Activated CD4-positive, alpha-beta T cell treated with anti-CD3 and anti-CD28 coated beads, Interleukin-2, amount 10 ng/mL, durations not matched to agents 7 days and 5 days (primary cell): ENCODE measurements around the gene FOXB1. TPM values are rescaled to one million over a fixed set of nuclear protein-coding genes. Genes with fewer than 3 reads are reported as not detected.

Source experiments
- CTCF ChIA-PET: fragments of 350-600 bp; sonication (Branson Sonifier 250); formaldehyde crosslinking; loops from one replicate; lab custom pipeline; 2021; ENCODE audit warnings: antibody characterized with exemption; lab: Charles Lee
- POLR2A ChIA-PET: fragments of 350-600 bp; sonication (Branson Sonifier 250); formaldehyde crosslinking; loops from one replicate; lab custom pipeline; 2021; ENCODE audit warnings: antibody characterized with exemption; lab: Charles Lee
- DNase-seq: peaks from one replicate; pipeline ENCODE4 v3.0.0-alpha.2; 2020
- H3K27ac Mint-ChIP-seq: one replicate; pipeline ENCODE4 v1.8.0; 2021; ENCODE audit warnings: mild to moderate bottlenecking, moderate library complexity, mixed read lengths
- H3K27me3 Mint-ChIP-seq: one replicate; pipeline ENCODE4 v1.8.0; 2021; ENCODE audit warnings: mixed read lengths
- H3K36me3 Mint-ChIP-seq: one replicate; pipeline ENCODE4 v1.8.0; 2021; ENCODE audit warnings: low read depth, mixed read lengths
- H3K4me1 Mint-ChIP-seq: one replicate; pipeline ENCODE4 v1.8.0; 2021; ENCODE audit warnings: mixed read lengths
- H3K4me3 Mint-ChIP-seq: one replicate; pipeline ENCODE4 v1.8.0; 2021; ENCODE audit warnings: mild to moderate bottlenecking, moderate library complexity, mixed read lengths
- H3K9me3 Mint-ChIP-seq: one replicate; pipeline ENCODE4 v1.8.0; 2021; ENCODE audit warnings: mixed read lengths
- total RNA-seq, 2 experiments: library from RNA; stranded (reverse); gene quantifications; one replicate each; pipeline ENCODE4 v1.2.3, GENCODE V29; 2021

Gene FOXB1
- total RNA-seq, 2 experiments from 2014 or later, result 0.54 to 0.57 TPM

DNA sequence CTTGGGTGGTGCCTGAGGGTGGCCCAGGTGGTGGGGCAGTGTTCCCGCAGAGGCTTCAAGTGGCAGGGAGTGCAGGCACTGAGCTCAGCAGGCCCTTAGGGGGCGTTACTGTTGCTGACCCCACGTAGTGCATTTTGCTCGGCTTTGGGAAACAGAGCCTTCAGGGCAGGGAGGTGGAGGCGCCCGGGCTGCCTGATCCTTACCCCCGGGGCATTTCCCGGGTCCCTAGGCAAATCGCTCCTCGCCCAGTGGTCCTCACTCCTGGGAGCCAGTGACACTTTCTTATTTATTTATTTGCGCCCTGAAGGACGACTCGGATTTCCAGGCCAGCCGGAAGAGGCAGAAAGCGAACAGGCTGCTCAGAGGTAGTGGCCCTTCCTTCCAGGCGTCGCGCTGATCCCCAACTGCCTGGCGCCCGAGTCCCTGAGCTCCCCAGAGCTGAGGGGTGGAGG, 10.1 kb upstream of the FOXB1 start:
- peaks cover 43% of the 10 kb centered on the region for H3K4me1 Mint-ChIP-seq
- POLR2A ChIA-PET, result no interaction called here
- H3K9me3 Mint-ChIP-seq, result no peaks in the 10 kb centered on the region
- H3K36me3 Mint-ChIP-seq, result no peaks in the 10 kb centered on the region
- peaks cover 94% of the 10 kb centered on the region for H3K27me3 Mint-ChIP-seq
- H3K4me3 Mint-ChIP-seq, result no peak overlapping the region
- no peak for DNase-seq
- H3K27ac Mint-ChIP-seq, result peak overlapping the region; percentile 25
- CTCF ChIA-PET, result interaction anchor here (0.8 to 2.0 kb wide), 7 partner anchors 10 to 78 kb away, joined by 3 to 13 read pairs (median 4); partner anchors contain the start of gene FOXB1

DNA sequence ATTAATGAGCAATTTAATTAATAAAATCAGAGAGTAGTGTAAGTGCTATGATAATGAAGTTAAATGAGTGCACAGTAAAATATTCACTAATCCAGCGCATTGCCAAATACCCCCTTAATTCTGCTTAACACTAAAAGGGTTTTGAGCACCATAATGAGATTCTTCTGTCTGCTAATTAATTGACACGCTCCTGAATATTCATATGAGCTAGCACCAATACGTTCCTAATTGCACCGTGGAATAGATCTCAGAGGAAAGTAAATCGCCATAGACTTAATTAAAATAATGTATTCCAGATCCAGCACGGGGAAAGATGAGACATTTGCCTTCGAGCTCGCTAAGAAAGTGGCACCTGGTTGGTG, 9.6 kb upstream of the FOXB1 start:
- ChIA-PET CTCF (interaction anchor here (1.0 to 2.0 kb wide), 5 partner anchors 10 to 55 kb away, joined by 3 to 13 read pairs (median 4); partner anchors contain the start of gene FOXB1), POLR2A (no interaction called here)
- DNase-seq, result no peak
- H3K9me3 Mint-ChIP-seq, result no peaks in the 10 kb centered on the region
- H3K27me3 Mint-ChIP-seq, result peaks cover 95% of the 10 kb centered on the region
- peak overlapping the region; percentile 27 for H3K27ac Mint-ChIP-seq
- H3K4me3 Mint-ChIP-seq, result peak overlapping the region; percentile 6
- peaks cover 47% of the 10 kb centered on the region for H3K4me1 Mint-ChIP-seq
- H3K36me3 Mint-ChIP-seq, result no peaks in the 10 kb centered on the region

- Mint-ChIP-seq H3K27ac (peak overlapping the region; percentile 27), H3K4me1 (peaks cover 49% of the 10 kb centered on the region), H3K36me3 (no peaks in the 10 kb centered on the region), H3K27me3 (peaks cover 97% of the 10 kb centered on the region), H3K9me3 (no peaks in the 10 kb centered on the region), H3K4me3 (peak overlapping the region; percentile 6)
- POLR2A ChIA-PET, result no interaction called here
- CTCF ChIA-PET, result interaction anchor here (0.6 to 2.0 kb wide), 5 partner anchors 9 to 727 kb away, joined by 3 to 13 read pairs (median 4); partner anchors contain the start of gene FOXB1
- no peak for DNase-seq
These were observed 9.1 kb upstream of the FOXB1 start for GRCh38 chr15:59994888-59995557.

DNA sequence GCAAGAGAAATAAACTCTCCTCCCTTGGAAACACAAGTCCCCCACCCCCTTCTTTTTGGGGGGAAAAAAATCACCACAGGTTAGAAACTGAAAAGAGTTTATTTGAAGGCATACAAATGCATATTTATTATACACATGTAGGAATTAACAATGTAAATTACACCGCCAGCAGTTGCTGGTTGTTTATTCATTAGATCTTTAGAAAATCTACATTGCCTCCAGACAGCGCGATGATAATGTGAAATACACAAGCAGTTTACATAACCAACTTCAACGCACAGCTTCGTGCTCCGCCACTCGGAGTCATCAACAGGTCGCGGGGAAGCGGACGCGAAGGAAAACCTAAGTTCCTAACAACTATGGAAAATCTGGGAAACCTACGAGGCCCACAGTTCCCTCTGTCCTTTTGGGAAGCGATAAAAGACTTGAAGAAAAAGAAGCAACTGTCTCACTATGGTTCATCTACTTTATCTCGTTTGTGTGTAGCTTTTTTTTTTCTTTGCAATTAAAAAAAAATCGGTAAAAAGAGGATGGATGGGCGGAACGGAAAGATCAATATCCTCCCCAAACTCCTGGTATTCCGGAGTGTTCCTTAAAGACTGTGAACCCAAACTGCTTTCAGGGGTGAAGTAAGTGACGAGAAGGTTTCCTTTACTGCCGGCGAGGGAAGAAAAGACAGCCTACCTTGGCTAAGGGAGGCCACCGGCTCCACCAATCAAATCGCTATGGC, 8.4 kb upstream of the FOXB1 start:
- H3K4me3 Mint-ChIP-seq, result peak overlapping the region; percentile 27
- peaks cover 57% of the 10 kb centered on the region for H3K4me1 Mint-ChIP-seq
- H3K36me3 Mint-ChIP-seq, result no peaks in the 10 kb centered on the region
- H3K27ac Mint-ChIP-seq, result peak overlapping the region; percentile 41
- DNase-seq, result no peak
- CTCF ChIA-PET, result interaction anchor here (0.6 to 2.0 kb wide), 3 partner anchors 9 to 726 kb away, joined by 4 to 13 read pairs (median 4); partner anchors contain the start of gene FOXB1
- POLR2A ChIA-PET, result no interaction called here
- H3K27me3 Mint-ChIP-seq, result peaks cover 98% of the 10 kb centered on the region
- H3K9me3 Mint-ChIP-seq, result no peaks in the 10 kb centered on the region

DNA sequence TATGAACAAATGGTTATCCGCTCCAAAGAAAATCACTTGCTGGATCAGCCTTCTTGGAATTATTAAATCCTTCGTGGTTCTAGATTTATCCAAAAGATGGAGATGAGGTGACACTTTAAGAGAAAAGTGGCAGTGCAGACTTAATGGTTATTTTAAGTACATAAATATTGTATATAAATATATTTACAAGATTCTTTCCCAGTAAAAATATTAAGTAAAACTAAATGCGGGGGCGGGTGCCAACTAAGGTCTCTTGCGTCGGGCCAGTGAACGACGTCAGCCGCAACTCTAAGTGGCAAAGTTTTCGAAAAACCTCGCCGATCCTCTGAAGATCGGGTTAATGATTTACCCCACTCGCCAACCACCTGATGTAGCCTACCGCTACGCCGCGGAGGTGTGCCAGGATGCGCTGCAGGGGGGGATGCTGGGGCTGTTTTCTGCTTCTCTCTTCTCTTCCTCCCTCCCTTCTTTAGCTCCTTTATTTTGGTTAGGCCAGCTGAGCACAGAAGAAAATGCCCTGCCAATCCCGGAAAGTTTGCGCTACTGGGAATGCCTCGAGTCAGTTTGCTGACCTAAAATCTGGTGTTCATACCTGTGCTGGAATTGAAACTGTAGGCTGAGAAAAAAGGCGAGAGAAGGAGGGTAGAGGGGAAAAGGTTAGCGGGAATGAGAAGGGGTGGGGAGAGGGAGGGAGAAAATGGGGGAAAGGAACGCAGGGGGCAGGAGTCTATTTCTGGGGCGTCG, 7.6 kb upstream of the FOXB1 start:
- Mint-ChIP-seq H3K4me3 (peak overlapping the region; percentile 58), H3K4me1 (peaks cover 62% of the 10 kb centered on the region), H3K9me3 (no peaks in the 10 kb centered on the region), H3K27ac (peak overlapping the region; percentile 41), H3K36me3 (no peaks in the 10 kb centered on the region), H3K27me3 (peaks cover 99% of the 10 kb centered on the region)
- no peak for DNase-seq
- CTCF ChIA-PET, result interaction anchor here (1.4 to 3.3 kb wide), 3 partner anchors 11 to 184 kb away, joined by 4 to 11 read pairs (median 4); no protein-coding TSS in a partner anchor
- POLR2A ChIA-PET, result no interaction called here

GRCh38 chr15:59997070-59997701, 6.9 kb upstream of the FOXB1 start:
- Mint-ChIP-seq H3K9me3 (no peaks in the 10 kb centered on the region), H3K27ac (peak overlapping the region; percentile 13), H3K4me3 (peak overlapping the region; percentile 58), H3K27me3 (peaks cover 100% of the 10 kb centered on the region), H3K4me1 (peaks cover 67% of the 10 kb centered on the region), H3K36me3 (no peaks in the 10 kb centered on the region)
- POLR2A ChIA-PET, result no interaction called here
- peak; percentile 73 for DNase-seq
- CTCF ChIA-PET, result interaction anchor here (1.4 to 3.3 kb wide), 3 partner anchors 12 to 183 kb away, joined by 4 to 11 read pairs (median 4); no protein-coding TSS in a partner anchor

DNA sequence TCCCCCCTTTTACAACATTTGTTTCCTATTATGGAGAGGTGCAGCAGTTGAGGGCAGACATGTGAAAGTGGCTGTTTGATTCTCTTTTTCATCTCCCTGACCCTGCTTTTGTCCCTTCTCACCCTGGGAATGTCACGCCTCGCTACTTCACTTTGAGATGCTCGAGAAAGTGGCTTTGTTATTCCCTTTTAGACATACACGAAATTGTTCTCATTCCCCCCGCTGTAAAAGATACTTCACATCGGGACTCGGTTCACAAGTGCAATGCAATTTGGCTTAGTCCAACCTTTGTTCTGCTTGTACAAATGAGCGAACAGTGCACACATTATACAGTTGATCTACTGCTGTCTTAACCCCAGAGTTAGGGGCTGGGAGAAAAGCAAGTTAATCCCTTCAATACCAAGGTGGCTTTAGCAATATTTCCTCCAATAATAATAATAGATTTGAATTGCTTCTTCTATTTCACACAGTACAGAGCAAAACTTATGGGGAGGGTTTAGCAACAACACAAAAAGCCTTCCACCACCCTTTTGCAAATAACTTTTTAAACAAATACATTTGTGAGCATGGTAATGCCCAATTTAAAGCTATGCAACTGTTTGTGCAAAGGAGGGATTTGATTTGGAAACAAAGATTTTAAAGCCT, 5.7 kb upstream of the FOXB1 start:
- Mint-ChIP-seq H3K4me1 (peaks cover 75% of the 10 kb centered on the region), H3K27me3 (peaks cover 97% of the 10 kb centered on the region), H3K4me3 (peak overlapping the region; percentile 3), H3K27ac (no peak overlapping the region), H3K9me3 (peaks cover 3% of the 10 kb centered on the region), H3K36me3 (peaks cover 6% of the 10 kb centered on the region)
- ChIA-PET POLR2A (no interaction called here), CTCF (interaction anchor here (0.6 to 3.3 kb wide), 4 partner anchors 13 to 318 kb away, joined by 3 to 11 read pairs (median 4); no protein-coding TSS in a partner anchor)
- DNase-seq, result no peak

- peak overlapping the region; percentile 16 for H3K27ac Mint-ChIP-seq
- H3K4me1 Mint-ChIP-seq, result peaks cover 77% of the 10 kb centered on the region
- ChIA-PET CTCF (interaction anchor here (1.4 to 3.3 kb wide), 2 partner anchors 12 to 82 kb away, joined by 3 to 11 read pairs; no protein-coding TSS in a partner anchor), POLR2A (no interaction called here)
- H3K4me3 Mint-ChIP-seq, result peak overlapping the region; percentile 22
- H3K27me3 Mint-ChIP-seq, result peaks cover 97% of the 10 kb centered on the region
- no peak for DNase-seq
- peaks cover 6% of the 10 kb centered on the region for H3K36me3 Mint-ChIP-seq
- peaks cover 3% of the 10 kb centered on the region for H3K9me3 Mint-ChIP-seq
These were observed 5.0 kb upstream of the FOXB1 start for GRCh38 chr15:59998950-59999611.

GRCh38 chr15:59999612-60000112, 4.4 kb upstream of the FOXB1 start:
- ChIA-PET CTCF (interaction anchor here (1.4 to 3.3 kb wide), 2 partner anchors 11 to 83 kb away, joined by 3 to 11 read pairs; no protein-coding TSS in a partner anchor), POLR2A (no interaction called here)
- H3K4me1 Mint-ChIP-seq, result peaks cover 77% of the 10 kb centered on the region
- H3K27ac Mint-ChIP-seq, result peak overlapping the region; percentile 16
- H3K4me3 Mint-ChIP-seq, result peak overlapping the region; percentile 22
- H3K27me3 Mint-ChIP-seq, result peaks cover 96% of the 10 kb centered on the region
- H3K36me3 Mint-ChIP-seq, result peaks cover 6% of the 10 kb centered on the region
- H3K9me3 Mint-ChIP-seq, result peaks cover 3% of the 10 kb centered on the region
- no peak for DNase-seq

- Mint-ChIP-seq H3K4me1 (peaks cover 78% of the 10 kb centered on the region), H3K27me3 (peaks cover 96% of the 10 kb centered on the region), H3K4me3 (peak overlapping the region; percentile 3), H3K27ac (peak overlapping the region; percentile 72), H3K36me3 (peaks cover 8% of the 10 kb centered on the region), H3K9me3 (peaks cover 3% of the 10 kb centered on the region)
- DNase-seq, result no peak
- POLR2A ChIA-PET, result no interaction called here
- CTCF ChIA-PET, result interaction anchor here (1.4 kb wide), 1 partner anchor 10 kb away, joined by 3 read pairs; no protein-coding TSS in a partner anchor
These were observed 3.8 kb upstream of the FOXB1 start for GRCh38 chr15:60000113-60000823.
